SU-DHL-6 (cell line): ENCODE results near the gene CDC45.

Experiments used
- H2AFZ ChIP-seq: fragments of 200-600 bp; sonication (generic); 2 replicates; pipeline ENCODE4 v1.6.1; 2014; ENCODE audit warnings: low read depth, mild to moderate bottlenecking, moderate library complexity, mixed read lengths, antibody characterized with exemption, low read length; ENCODE audit not compliant: severe bottlenecking
- H3F3A ChIP-seq: fragments of 200-600 bp; shearing (Covaris generic); 2 replicates; pipeline ENCODE4 v1.6.0; 2016; ENCODE audit warnings: antibody characterized with exemption, mild to moderate bottlenecking; ENCODE audit not compliant: insufficient read depth
- H3K27ac ChIP-seq: fragments of 200-600 bp; sonication (generic); 2 replicates; pipeline ENCODE4 v1.5.1; 2016; ENCODE audit warnings: low read depth, mild to moderate bottlenecking, low read length, moderate library complexity, mixed read lengths
- H3K27me3 ChIP-seq: fragments of 200-600 bp; sonication (generic), shearing (Covaris generic); 2 replicates; pipeline ENCODE4 v1.6.0; 2014; ENCODE audit warnings: mild to moderate bottlenecking, low read length
- H3K36me3 ChIP-seq: fragments of 200-600 bp; sonication (generic); 2 replicates; pipeline ENCODE4 v1.6.1; 2014; ENCODE audit warnings: mild to moderate bottlenecking, low read length, mixed read lengths
- H3K4me2 ChIP-seq: fragments of 300-600, 200-600 bp; shearing (Covaris generic), sonication (generic); 2 replicates; pipeline ENCODE4 v1.6.0; 2014; ENCODE audit warnings: low read length, low read depth, mild to moderate bottlenecking; ENCODE audit not compliant: poor library complexity, severe bottlenecking
- H3K4me3 ChIP-seq: fragments of 200-600 bp; sonication (generic); 2 replicates; pipeline ENCODE4 v1.5.1; 2014; ENCODE audit warnings: antibody characterized with exemption, low read length, mild to moderate bottlenecking, mixed read lengths; ENCODE audit not compliant: insufficient read depth, poor library complexity, severe bottlenecking
- H3K79me2 ChIP-seq: fragments of 200-600 bp; sonication (generic); 2 replicates; pipeline ENCODE4 v1.6.1; 2014; ENCODE audit warnings: mild to moderate bottlenecking, low read length, moderate library complexity; ENCODE audit not compliant: insufficient read depth
- H3K9ac ChIP-seq: fragments of 200-600 bp; sonication (generic); 2 replicates; pipeline ENCODE4 v1.7.0; 2014; ENCODE audit warnings: mild to moderate bottlenecking, low read length
- H3K9me2 ChIP-seq: fragments of 200-600 bp; sonication (generic); replicated peaks from 2 replicates; pipeline ENCODE4 v1.6.1; 2014; ENCODE audit warnings: low read length; ENCODE audit not compliant: insufficient read depth
- H3K9me3 ChIP-seq: fragments of 200-600 bp; sonication (generic); 2 replicates; pipeline ENCODE4 v1.6.1; 2014; ENCODE audit warnings: low read length, mixed read lengths; ENCODE audit not compliant: insufficient read depth
- H4K20me1 ChIP-seq: fragments of 200-600 bp; sonication (generic); 2 replicates; pipeline ENCODE4 v1.6.1; 2014; ENCODE audit warnings: low read depth, mild to moderate bottlenecking, antibody characterized with exemption, low read length, moderate library complexity, mixed read lengths
- CTCF ChIP-seq: fragments of 200-600 bp; sonication (generic); IDR thresholded peaks from one replicate; pipeline ENCODE4 v1.5.1; 2017; ENCODE audit warnings: antibody characterized with exemption, mild to moderate bottlenecking, low read length, moderate library complexity; ENCODE audit not compliant: insufficient read depth, poor library complexity, severe bottlenecking
- EZH2phosphoT487 ChIP-seq: fragments of 200-600 bp; sonication (generic), shearing (Covaris generic); conservative IDR thresholded peaks from 2 replicates; pipeline ENCODE4 v1.6.1; 2018; ENCODE audit warnings: mild to moderate bottlenecking, antibody characterized with exemption, low read length, moderate library complexity, mixed read lengths

The CDC45 gene

GRCh38 chr22:19488285-19488684 lies 8.6 kb downstream of the CDC45 start:
- no peaks in the 10 kb centered on the region for H3K9me3 ChIP-seq
- H3K36me3 ChIP-seq = no peaks in the 10 kb centered on the region
- no peak overlapping the region for H3K27ac ChIP-seq
- no peaks in the 10 kb centered on the region for H3K27me3 ChIP-seq
- no peaks in the 10 kb centered on the region for H3K9me2 ChIP-seq
- H3F3A ChIP-seq = no peaks in the 10 kb centered on the region
- no peaks in the 10 kb centered on the region for H3K79me2 ChIP-seq
- H3K9ac ChIP-seq = no peak overlapping the region
- TF ChIP-seq CTCF = no peak
- no peak for TF ChIP-seq EZH2phosphoT487
- H3K4me3 ChIP-seq = no peak overlapping the region
- no peak overlapping the region for H3K4me2 ChIP-seq
- H2AFZ ChIP-seq = no peak overlapping the region
- H4K20me1 ChIP-seq = no peaks in the 10 kb centered on the region

DNA sequence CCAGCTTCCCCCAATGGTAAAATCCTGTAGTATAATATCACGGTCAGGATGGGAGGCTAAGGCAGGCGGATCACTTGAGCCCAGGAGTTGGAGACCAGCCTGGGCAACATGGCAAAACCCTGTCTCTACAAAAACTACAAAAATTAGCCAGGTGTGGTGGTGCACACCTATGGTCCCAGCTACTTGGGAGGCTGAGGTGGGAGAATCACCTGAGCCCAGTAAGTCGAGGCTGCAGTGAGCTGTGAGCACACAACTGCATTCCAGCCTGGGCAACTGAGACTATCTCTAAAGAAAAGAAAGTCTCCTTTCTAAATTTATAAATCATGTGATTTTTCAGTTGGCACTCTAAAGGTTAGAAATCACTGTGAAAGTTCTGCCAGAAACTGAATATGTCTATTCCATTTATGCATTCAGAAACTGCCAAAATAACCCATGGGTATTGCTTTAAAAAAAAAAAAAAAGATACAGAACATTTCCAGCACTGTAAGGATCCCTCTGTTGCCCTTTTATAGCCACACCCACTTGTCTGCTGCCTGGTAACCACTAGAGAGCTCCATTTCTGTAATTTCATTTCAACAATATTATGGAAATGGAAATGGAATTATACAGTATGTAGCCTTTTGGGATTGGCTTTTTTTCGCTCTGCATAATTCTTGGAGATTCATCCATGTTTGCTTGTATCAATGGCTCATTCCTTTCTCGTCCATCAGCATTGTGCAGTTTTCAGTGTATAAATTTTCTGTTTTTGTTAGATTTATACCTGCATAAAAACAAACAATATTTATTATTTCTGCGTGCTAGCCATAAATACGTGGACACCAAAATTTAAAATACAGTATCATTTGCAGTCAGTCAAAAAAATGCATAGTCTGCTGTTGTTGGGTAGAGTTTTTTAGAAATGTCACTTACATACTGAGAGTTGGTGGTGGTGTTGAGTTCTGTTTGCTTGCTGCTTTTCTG lies 9.4 kb downstream of the CDC45 start:
- Histone ChIP-seq H3K27me3 (no peaks in the 10 kb centered on the region), H2AFZ (no peak overlapping the region), H3F3A (no peaks in the 10 kb centered on the region), H4K20me1 (no peaks in the 10 kb centered on the region), H3K79me2 (no peaks in the 10 kb centered on the region), H3K9ac (no peak overlapping the region), H3K4me2 (no peak overlapping the region), H3K27ac (no peak overlapping the region), H3K9me2 (no peaks in the 10 kb centered on the region), H3K9me3 (no peaks in the 10 kb centered on the region), H3K4me3 (no peak overlapping the region), H3K36me3 (no peaks in the 10 kb centered on the region)
- TF ChIP-seq CTCF (no peak), EZH2phosphoT487 (no peak)

DNA sequence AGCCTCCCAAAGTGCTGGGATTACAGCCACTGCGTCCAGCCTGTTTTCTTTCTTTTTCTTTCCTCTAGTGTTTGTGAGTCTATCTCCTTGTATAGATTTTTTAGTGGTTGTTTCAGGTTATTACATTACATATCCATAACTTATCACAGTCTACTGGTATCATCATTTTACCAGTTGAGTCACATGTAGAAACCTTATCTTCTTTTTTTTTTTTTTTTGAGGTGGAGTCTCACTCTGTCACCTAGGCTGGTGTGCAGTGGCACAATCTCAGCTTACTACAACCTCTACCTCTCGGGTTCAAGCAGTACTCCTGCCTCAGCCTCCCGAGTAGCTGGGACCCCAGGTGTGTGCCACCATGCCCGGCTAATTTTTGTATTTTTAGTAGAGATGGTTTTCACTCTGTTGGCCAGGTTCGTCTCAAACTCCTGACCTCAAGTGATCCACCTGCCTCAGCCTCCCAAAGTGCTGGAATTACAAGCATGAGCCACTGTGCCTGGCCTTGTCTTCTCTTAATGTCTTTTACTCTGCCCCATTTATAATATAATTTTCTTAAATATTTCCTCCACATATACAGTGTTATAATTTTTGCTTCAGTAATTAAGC lies 11.0 kb downstream of the CDC45 start:
- Histone ChIP-seq H3K4me3 (no peak overlapping the region), H3K27ac (no peak overlapping the region), H3K27me3 (no peaks in the 10 kb centered on the region), H3K79me2 (no peaks in the 10 kb centered on the region), H4K20me1 (no peaks in the 10 kb centered on the region), H3K9me2 (no peaks in the 10 kb centered on the region), H3K36me3 (no peaks in the 10 kb centered on the region), H3F3A (no peaks in the 10 kb centered on the region), H3K9ac (no peak overlapping the region), H3K4me2 (no peak overlapping the region), H2AFZ (no peak overlapping the region), H3K9me3 (no peaks in the 10 kb centered on the region)
- TF ChIP-seq CTCF (no peak), EZH2phosphoT487 (no peak)
